Left cardiac atrium (tissue), 4 donors: ENCODE data around the gene IRF4. TPM values are rescaled to one million over a fixed set of nuclear protein-coding genes. Genes with fewer than 3 reads are reported as not detected.
"Not testable (repeated sequence)": the region's sequence is repeated elsewhere in the genome, so short reads cannot be mapped to it uniquely, and the experiment has no call there.

Experiments used
- ATAC-seq, 2 donors: fragments of 200-7000 bp; cut with Tn5 transposase; one replicate each; pipeline ENCODE4 v1.9.1; 2020; ENCODE audit warnings: mild to moderate bottlenecking in 2 of 2, moderate library complexity in 2 of 2
- DNase-seq: peaks from one replicate; pipeline ENCODE4 v3.0.0-alpha.2; 2020
- intact Hi-C, 2 donors: fragments of 100-400 bp; cut with DNase I; formaldehyde crosslinking; loops; one replicate each; pipeline versions ENCODE4 v1.14.1 to v1.15.1; 2022 to 2023
- total RNA-seq, 2 donors: library from RNA; stranded (reverse); fragmentation: NEBNext Ultra II Directional; extraction: Animal tissue kit (Norgen Biotek cat#: 25700); gene quantifications; one replicate each; pipeline ENCODE4 v1.2.1, GENCODE V29; 2021
- donor health status: DM: no; HTN: yes; CAD: no.
- donor health status: DM: no; HTN: yes; CAD: no; lungs with severe emphysema.
- donor health status: DM: yes; HTN: yes; CAD: no.
- donor health status: Dilated cardiomyopathy.

The IRF4 gene
- total RNA-seq, 2 donors from 2014 or later = 0.65 to 1.6 TPM

- intact Hi-C loops = no loop called here
- DNase-seq (peak; percentile 3), ATAC-seq (no peak)
These were observed 27.6 kb upstream of the IRF4 start for GRCh38 chr6:363909-364308.

- intact Hi-C loops = no loop called here
- ATAC-seq (no peak), DNase-seq (no peak)
These were observed 26.7 kb upstream of the IRF4 start for GRCh38 chr6:364609-365540.

GRCh38 chr6:365835-366234 is 25.7 kb upstream of the IRF4 start:
- DNase-seq = no peak
- ATAC-seq = no peak
- intact Hi-C loops = no loop called here

DNA sequence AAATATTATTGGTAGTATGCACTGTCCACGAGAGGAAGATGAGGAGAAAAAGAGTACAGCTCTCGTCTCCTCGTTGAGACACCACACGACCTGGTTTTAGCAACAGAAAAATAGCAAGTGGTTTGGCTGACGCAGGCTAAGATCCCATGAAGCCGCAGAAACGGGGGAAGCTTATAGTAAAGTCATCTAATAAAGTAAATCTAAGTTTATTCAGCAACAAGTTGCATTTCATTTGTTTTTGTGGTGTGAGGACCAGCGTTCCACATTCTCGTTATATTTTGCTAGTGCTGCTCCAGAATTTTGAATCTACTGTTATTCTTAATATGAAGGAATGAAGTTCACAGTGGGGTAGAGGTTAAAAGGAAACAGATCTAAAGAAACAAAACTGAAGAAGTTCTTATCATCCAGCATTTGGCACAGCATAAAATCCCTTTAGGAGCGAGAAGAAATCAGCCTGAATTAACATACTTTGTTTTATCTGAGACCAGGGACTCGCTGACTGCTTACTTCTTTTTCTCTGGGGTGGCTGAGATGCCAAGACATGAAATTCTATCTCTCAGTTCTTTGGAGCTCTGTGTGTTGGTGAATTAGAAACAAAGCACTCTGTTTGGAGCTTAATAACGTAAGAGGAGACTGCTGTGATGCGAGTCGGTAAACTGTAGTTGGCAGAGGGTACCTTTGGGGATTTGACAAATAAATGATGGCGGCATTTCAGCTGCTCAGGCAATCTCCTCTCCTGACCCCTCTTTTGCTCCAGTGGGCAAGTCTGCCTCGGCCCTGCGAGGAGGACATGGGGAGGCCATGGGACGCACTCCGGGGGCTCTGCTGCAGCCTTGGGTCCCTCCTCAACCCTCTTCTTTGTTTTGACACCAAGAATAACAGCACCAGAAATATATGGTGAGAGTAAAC is 24.9 kb upstream of the IRF4 start:
- intact Hi-C loops = no loop called here
- DNase-seq (no peak), ATAC-seq (no peak)

DNA sequence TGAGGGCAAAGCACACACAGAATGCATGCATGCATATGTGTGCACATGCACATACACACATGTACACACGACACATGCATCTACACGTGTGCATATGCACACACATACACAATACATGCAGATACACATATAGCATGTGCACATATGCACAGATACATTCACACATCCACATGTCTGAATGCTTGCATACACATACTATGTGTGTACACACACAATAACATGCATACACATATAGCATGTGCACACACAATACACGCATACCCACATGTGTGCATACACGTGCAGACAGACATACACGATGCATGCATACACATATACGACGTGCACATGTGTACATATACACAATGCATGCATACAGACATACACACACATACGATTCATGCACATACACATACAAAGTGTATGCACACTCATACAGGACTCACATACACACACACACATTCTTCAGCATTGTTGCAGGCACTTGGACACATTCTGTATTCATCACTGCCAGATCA is 24.2 kb upstream of the IRF4 start:
- no peak for ATAC-seq

DNA sequence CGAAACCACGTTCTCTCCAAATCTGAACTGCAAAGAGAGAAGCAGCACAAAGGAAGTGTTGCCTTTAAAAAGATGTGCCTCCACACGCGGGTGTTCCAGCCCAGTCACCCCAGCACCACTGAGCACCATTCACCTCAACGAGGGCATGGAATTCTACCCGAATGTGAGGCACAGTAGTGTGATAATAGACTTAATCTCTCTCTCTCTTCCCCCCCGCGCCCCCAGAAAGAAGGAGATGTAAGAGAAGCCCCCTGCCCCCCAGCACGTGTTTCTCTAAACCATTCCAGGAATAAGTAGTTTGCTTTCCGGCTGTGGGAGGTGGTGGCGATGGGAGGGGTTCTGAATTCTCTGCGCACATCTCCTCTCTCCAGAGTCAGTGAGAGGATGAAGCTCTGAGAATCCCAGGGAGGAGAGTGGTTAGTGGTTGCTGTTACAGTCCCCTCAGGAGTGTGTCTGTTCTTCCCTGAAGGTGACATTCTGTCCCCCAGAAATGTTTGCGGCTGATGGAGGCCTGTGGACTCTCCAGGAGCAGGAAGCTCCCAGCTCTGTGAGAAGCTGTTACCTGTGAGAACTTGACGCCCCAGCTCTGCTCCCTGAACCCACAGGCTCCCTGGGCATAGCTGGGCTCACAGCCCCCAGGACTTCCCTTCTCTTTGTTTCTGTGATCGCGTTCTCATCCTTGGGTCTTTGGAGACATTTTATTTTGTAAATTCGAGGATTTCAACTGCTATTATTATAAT is 23.5 kb upstream of the IRF4 start:
- intact Hi-C loops = no loop called here
- DNase-seq = no peak
- ATAC-seq = no peak

More for the DNA sequence above, 24.2 kb upstream of the IRF4 start:
- intact Hi-C loops = no loop called here
- no peak for DNase-seq

- ATAC-seq (no peak), DNase-seq (no peak)
- intact Hi-C loops = no loop called here
These were observed 21.8 kb upstream of the IRF4 start for GRCh38 chr6:369559-370431.

DNA sequence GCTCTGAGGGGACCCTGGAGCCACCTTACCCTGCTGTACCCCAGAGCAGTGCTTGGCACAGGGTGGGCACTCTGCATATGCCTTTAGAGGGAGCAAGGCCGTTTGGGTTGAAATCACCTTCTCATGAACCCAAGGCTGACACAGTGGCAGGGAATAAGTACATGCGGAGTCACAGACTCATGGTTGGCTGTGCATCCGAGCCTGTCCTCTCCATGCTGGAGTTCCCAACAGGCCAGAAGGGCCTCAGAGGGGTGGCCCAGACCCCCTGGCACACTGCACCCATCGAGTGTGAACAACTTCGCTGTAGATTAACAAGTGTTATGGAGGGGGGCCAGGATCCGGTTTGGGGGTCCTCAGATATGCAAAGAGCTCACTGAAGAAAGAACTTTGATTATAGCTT is 21.0 kb upstream of the IRF4 start:
- intact Hi-C loops = no loop called here
- ATAC-seq (no peak), DNase-seq (no peak)

DNA sequence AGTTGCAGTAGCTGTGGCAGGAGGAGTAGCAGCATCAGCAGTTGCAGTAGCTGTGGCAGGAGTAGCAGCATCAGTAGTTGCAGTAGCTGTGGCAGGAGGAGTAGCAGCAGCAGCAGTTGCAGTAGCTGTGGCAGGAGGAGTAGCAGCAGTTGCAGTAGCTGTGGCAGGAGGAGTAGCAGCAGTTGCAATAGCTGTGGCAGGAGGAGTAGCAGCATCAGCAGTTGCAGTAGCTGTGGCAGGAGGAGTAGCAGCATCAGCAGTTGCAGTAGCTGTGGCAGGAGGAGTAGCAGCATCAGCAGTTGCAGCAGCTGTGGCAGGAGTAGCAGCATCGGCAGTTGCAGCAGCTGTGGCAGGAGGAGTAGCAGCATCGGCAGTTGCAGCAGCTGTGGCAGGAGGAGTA is 19.7 kb upstream of the IRF4 start:
- DNase-seq, ATAC-seq, intact Hi-C loops: not testable (repeated sequence)

- ATAC-seq (peak; percentile 35 to 50), DNase-seq (no peak)
- intact Hi-C loops = no loop called here
These were observed 19.1 kb upstream of the IRF4 start for GRCh38 chr6:372336-372911.

DNA sequence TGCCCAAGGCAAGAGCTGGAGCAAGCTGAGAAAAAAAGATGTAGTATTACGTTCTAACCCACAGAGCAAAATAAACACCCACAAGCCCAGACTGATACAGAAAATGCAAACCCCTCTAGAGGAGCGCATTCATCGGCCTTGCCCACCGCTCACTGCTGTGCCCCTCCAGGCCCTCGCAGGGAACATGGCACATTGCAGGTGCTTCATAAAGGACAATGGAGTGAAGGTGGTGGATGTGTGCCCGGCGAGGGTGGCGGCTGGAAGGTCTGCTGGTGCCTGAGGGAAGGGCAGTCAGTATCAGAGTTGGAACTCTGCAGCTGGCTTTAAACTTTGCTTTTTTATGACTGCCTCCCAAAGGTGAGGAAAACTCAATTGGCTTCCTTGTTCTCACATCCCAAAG is 18.5 kb upstream of the IRF4 start:
- intact Hi-C loops = no loop called here
- ATAC-seq (no peak), DNase-seq (no peak)

DNA sequence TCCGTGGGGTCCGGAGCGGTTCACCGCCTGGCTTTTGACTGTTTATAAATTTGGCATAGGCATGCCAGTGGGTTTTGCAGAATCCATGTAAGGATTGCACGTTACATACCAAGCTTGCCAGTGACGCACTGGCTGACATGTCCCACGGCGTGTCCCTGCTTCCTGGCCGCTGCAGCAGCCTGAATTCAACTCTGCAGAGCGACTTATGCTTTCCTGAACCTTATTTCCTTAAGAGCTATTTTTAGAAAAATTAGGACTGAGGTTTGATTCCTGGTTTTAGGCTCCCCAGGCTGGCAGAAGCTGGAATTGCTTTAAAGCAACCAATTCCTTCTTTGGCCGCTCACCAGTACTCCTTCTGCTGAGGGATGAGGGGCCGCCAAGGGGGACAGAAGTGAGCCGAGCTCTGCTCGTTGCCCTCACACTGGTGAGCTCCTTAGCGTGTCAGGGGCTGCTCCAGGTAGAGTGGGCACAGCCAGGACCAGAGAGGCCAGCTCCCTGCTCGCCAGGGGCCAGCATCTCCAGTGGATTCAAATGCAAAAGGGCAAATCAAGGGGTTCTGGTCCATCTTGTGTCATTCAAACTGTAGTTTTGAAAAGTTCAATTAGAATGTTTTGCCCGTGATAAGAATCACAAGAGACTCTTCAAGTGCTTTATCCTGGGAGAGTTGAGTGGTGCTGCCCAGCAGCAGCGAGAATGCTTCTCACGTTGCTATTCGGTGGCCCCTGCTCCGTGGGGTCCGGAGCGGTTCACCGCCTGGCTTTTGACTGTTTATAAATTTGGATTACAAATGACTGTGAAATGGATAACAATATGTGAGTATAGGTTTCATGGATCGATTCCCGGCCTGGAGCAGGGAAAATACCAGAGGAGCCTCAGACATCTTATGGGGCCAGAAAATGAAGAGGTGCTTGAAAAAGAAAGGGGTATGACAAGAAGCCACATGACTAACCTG is 17.5 kb upstream of the IRF4 start:
- DNase-seq (no peak), ATAC-seq (peak; percentile 23 to 29)
- intact Hi-C loops = no loop called here

- intact Hi-C loops = no loop called here
- ATAC-seq (no peak), DNase-seq (no peak)
These were observed 16.6 kb upstream of the IRF4 start for GRCh38 chr6:374956-375355.

DNA sequence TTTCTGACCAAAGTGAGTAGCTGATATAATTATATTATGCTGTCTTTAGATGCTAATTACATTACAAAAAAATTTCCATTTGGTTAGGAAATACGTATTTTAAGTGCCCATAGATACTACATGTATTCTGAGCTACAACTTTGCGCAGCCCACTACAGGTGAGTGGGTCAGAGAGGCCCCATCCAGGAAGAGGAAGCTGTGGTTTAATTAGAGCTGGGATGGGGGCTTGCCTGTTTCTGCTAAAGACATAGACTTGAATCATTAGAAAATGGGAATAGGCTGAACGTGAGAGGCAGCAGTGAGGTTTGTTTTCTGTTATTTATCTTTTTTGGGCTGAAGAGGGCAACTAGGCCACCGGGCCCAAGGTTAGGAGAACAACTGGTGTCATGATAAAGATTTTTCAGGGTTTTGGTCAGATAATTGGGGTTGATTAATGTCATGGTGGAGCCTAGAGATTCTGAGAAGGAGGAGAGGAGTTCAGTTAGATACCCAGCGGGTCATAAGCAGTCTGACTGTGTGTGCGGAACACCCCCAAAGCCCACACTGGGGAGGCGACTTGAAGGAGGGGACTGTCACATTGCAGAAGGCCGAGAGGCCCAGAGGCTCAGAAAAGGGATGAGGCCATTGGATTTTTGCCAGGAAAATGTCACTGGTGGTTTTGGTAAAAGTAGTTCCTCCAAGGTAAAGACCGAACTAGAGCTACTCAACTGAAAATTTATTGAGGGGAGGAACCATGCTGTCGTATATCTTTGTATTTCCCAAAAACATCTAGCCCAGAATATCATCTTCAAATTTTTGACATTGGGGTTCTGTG is 14.5 kb upstream of the IRF4 start:
- ATAC-seq (no peak), DNase-seq (no peak)
- intact Hi-C loops = no loop called here

DNA sequence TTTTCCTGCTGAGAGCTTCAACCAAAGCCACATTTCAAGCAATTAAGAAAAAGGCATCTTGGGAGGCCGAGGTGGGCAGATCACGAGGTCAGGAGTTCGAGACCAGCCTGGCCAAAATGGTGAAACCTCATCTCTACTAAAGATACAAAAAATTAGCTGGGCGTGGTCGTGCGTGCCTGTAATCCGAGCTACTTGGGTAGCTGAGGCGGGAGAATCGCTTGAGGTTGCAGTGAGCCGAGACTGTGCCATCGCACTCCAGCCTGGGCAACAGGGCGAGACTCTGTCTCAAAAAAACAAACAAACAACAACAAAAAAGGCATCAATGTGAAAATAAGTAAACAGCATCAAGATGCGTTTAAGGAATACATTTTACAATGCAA is 13.9 kb upstream of the IRF4 start:
- DNase-seq, intact Hi-C loops, ATAC-seq: not testable (repeated sequence)
